DOHH2 (cell line): ENCODE results near the gene PCLO.

Experiments used
- CTCF ChIP-seq: fragments of 200-600 bp; sonication (generic); IDR thresholded peaks from one replicate; pipeline ENCODE4 v1.5.1; 2014; ENCODE audit warnings: antibody characterized with exemption, mild to moderate bottlenecking, low read depth, low read length; ENCODE audit not compliant: poor library complexity, severe bottlenecking
- EZH2phosphoT487 ChIP-seq: fragments of 200-600 bp; sonication (generic); IDR thresholded peaks from 2 replicates; pipeline ENCODE4 v1.6.1; 2017; ENCODE audit warnings: borderline replicate concordance, mild to moderate bottlenecking, antibody characterized with exemption, low read length, moderate library complexity, mixed read lengths

GRCh38 chr7:83020161-83020560 is 142.5 kb downstream of the PCLO start:
- TF ChIP-seq CTCF (no peak), EZH2phosphoT487 (no peak)
